Neural progenitor cell (in vitro differentiated cells): ENCODE data around the gene CHCHD1.

Experiments
- EZH2 ChIP-seq: fragments of 200-600 bp; sonication (generic); IDR thresholded peaks from 2 replicates; pipeline ENCODE4 v1.6.1; 2017; ENCODE audit warnings: antibody characterized with exemption, mild to moderate bottlenecking, moderate library complexity
- EZH2phosphoT487 ChIP-seq: fragments of 200-600 bp; sonication (generic); IDR thresholded peaks from 2 replicates; pipeline ENCODE4 v1.6.1; 2017; ENCODE audit warnings: antibody characterized with exemption
- TF ChIP-seq, protein P1 (sequence below): fragments of 200-600 bp; sonication (generic); IDR thresholded peaks from 2 replicates; pipeline ENCODE4 v1.5.1; 2017; ENCODE audit warnings: antibody characterized with exemption, mild to moderate bottlenecking

DNA sequence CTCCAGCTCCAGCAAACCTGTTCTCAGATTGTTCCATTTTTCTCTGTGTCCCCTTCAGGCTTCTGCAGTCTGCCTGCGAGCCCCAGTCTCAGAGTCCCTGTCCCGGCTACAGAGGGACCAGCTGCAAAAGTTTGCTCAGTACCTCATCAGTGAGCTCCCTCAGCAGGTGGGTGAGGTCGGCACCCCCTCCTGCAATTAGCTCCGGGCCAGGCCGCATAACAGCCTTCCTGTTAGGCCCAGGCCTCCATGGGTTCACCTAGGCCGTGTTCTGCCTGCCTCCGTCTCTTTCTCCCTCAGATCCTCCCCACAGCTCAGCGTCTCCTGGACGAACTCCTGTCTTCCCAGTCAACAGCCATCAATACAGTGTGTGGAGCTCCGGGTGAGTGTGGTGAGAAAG, 7.8 kb downstream of the CHCHD1 start:
- TF ChIP-seq EZH2 (no peak), EZH2phosphoT487 (no peak)
- TF ChIP-seq, protein P1, sequence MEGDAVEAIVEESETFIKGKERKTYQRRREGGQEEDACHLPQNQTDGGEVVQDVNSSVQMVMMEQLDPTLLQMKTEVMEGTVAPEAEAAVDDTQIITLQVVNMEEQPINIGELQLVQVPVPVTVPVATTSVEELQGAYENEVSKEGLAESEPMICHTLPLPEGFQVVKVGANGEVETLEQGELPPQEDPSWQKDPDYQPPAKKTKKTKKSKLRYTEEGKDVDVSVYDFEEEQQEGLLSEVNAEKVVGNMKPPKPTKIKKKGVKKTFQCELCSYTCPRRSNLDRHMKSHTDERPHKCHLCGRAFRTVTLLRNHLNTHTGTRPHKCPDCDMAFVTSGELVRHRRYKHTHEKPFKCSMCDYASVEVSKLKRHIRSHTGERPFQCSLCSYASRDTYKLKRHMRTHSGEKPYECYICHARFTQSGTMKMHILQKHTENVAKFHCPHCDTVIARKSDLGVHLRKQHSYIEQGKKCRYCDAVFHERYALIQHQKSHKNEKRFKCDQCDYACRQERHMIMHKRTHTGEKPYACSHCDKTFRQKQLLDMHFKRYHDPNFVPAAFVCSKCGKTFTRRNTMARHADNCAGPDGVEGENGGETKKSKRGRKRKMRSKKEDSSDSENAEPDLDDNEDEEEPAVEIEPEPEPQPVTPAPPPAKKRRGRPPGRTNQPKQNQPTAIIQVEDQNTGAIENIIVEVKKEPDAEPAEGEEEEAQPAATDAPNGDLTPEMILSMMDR, result no peak
